GM10266 (cell line): ENCODE measurements around the gene GDAP1L1.

Experiments used
- DNase-seq: peaks from one replicate; pipeline ENCODE4 v3.0.0; 2012; ENCODE audit errors: extremely low spot score
- CTCF ChIP-seq: IDR thresholded peaks from 2 replicates; pipeline ENCODE4 v1.5.1; 2012; ENCODE audit warnings: mild to moderate bottlenecking, low read depth; ENCODE audit not compliant: control insufficient read depth, insufficient read depth; ENCODE audit errors: missing control alignments

GDAP1L1 gene

GRCh38 chr20:44210406-44211176, 36.5 kb upstream of the GDAP1L1 start, which contains the start of gene OSER1:
Gene OSER1 (minus strand): TSS chr20:44210771. CDS start chr20:44206957, 3,814 bp downstream.
- TF ChIP-seq CTCF: no peak
- DNase-seq: peak; percentile 97

GRCh38 chr20:44211177-44212039, 35.7 kb upstream of the GDAP1L1 start:
- TF ChIP-seq CTCF: no peak
- DNase-seq: no peak

GRCh38 chr20:44212792-44213191, 34.3 kb upstream of the GDAP1L1 start:
- no peak for TF ChIP-seq CTCF
- DNase-seq: no peak

GRCh38 chr20:44215125-44215524, 32.0 kb upstream of the GDAP1L1 start:
- peak; percentile 56 for DNase-seq
- TF ChIP-seq CTCF: peak; percentile 94

- DNase-seq: peak; percentile 56
- TF ChIP-seq CTCF: peak; percentile 91
These were observed 29.6 kb upstream of the GDAP1L1 start for GRCh38 chr20:44217342-44218092.

GRCh38 chr20:44218446-44218845, 28.7 kb upstream of the GDAP1L1 start:
- DNase-seq: no peak

More at GRCh38 chr20:44218446-44218845, 28.7 kb upstream of the GDAP1L1 start:
- TF ChIP-seq CTCF: no peak
